Measurements from ENCODE around the gene MTRF1.
A peak's percentile ranks its signal among the peaks of the same experiment; 100 is the strongest.

Gene MTRF1, protein sequence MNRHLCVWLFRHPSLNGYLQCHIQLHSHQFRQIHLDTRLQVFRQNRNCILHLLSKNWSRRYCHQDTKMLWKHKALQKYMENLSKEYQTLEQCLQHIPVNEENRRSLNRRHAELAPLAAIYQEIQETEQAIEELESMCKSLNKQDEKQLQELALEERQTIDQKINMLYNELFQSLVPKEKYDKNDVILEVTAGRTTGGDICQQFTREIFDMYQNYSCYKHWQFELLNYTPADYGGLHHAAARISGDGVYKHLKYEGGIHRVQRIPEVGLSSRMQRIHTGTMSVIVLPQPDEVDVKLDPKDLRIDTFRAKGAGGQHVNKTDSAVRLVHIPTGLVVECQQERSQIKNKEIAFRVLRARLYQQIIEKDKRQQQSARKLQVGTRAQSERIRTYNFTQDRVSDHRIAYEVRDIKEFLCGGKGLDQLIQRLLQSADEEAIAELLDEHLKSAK

DNA sequence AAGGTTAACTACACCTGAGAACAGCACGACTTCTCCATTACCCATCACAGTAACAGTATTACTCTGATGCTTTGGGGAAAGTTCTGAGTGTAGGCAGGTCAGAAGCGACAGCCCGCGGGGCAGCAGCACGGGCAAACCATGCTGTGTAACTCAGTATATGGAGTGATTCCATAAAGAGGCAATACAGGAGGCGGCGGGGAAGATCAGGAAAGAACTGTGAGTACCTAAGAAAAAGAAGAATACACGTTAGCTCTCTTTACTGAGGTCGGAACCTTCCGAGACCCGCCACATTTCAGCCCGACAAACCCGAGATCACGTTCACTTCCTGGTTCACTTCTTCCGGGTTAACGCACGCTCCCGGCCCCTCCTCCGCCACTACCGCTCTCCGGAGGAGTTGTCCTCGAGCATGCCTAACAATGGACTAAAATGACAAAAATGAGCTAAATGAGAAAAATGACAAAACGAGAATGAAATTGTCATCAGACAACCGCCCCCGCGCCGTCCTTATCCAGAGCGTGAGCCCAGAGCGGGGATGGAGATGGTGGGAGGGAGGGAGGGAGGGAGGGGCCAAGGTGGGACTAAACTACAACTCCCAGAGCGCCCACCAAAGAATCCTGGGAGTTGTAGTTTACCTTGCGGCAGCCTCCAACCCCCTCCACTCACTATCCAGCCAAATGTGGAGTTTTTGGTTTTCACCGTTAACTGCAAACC, at the start of gene MTRF1:
Gene MTRF1, minus strand, starts transcription at position 316 of the 711 bp plus-strand sequence. CDS start 2,669 bp downstream, outside the sequence.
- peaks cover 12 to 21% of the 10 kb centered on the region in 2 experiments; a peak in 1 of 3 replicates for H3K36me3 ChIP-seq (ENCODE audit: control insufficient read depth in 2 of 2, insufficient read depth in 1 of 2, low read length in 2 of 2)
- H3K4me3 ChIP-seq (ENCODE audit: low read depth, low read length), result peak within 1 kb of the TSS; percentile 83
- no peaks in the 10 kb centered on the region for H3K4me1 ChIP-seq (ENCODE audit: control insufficient read depth, insufficient read depth, low read length)
- peak within 1 kb of the TSS; percentile 51 for H3K27ac ChIP-seq (ENCODE audit: extremely low read depth, low read depth, low read length)
- CTCF ChIA-PET, result no interaction called here
- H3K9me3 ChIP-seq (ENCODE audit: control insufficient read depth, insufficient read depth, low read depth, low read length), result no peaks in the 10 kb centered on the region
- POLR2A ChIA-PET, result no interaction called here
- TF ChIP-seq, protein P1, sequence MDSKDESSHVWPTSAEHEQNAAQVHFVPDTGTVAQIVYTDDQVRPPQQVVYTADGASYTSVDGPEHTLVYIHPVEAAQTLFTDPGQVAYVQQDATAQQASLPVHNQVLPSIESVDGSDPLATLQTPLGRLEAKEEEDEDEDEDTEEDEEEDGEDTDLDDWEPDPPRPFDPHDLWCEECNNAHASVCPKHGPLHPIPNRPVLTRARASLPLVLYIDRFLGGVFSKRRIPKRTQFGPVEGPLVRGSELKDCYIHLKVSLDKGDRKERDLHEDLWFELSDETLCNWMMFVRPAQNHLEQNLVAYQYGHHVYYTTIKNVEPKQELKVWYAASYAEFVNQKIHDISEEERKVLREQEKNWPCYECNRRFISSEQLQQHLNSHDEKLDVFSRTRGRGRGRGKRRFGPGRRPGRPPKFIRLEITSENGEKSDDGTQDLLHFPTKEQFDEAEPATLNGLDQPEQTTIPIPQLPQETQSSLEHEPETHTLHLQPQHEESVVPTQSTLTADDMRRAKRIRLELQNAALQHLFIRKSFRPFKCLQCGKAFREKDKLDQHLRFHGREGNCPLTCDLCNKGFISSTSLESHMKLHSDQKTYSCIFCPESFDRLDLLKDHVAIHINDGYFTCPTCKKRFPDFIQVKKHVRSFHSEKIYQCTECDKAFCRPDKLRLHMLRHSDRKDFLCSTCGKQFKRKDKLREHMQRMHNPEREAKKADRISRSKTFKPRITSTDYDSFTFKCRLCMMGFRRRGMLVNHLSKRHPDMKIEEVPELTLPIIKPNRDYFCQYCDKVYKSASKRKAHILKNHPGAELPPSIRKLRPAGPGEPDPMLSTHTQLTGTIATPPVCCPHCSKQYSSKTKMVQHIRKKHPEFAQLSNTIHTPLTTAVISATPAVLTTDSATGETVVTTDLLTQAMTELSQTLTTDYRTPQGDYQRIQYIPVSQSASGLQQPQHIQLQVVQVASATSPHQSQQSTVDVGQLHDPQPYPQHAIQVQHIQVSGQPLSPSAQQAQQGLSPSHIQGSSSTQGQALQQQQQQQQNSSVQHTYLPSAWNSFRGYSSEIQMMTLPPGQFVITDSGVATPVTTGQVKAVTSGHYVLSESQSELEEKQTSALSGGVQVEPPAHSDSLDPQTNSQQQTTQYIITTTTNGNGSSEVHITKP (tag by site-specific recombination; IDR thresholded peaks at IDR 0.05), result no peak
- TF ChIP-seq, protein P2, sequence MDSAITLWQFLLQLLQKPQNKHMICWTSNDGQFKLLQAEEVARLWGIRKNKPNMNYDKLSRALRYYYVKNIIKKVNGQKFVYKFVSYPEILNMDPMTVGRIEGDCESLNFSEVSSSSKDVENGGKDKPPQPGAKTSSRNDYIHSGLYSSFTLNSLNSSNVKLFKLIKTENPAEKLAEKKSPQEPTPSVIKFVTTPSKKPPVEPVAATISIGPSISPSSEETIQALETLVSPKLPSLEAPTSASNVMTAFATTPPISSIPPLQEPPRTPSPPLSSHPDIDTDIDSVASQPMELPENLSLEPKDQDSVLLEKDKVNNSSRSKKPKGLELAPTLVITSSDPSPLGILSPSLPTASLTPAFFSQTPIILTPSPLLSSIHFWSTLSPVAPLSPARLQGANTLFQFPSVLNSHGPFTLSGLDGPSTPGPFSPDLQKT (IDR thresholded peaks at IDR 0.05; ENCODE audit: borderline replicate concordance, low read depth, low read length), result no peak
- TF ChIP-seq ZNF776 (tag by site-specific recombination; IDR thresholded peaks at IDR 0.05; ENCODE audit: borderline replicate concordance), result no peak
- no peak for TF ChIP-seq KLF1 (tag by site-specific recombination; IDR thresholded peaks at IDR 0.05)
- peak; percentile 50; the same call in 1 of the 2 replicates for TF ChIP-seq ZNF561 (tag by site-specific recombination; IDR thresholded peaks at IDR 0.05; ENCODE audit: borderline replicate concordance)
- no peak for TF ChIP-seq ZNF701 (tag by site-specific recombination; IDR thresholded peaks at IDR 0.05)
- peak; percentile 53; the same call in 1 of the 2 replicates for TF ChIP-seq ZNF629 (tag by site-specific recombination; IDR thresholded peaks at IDR 0.05)
- TF ChIP-seq, protein P3, sequence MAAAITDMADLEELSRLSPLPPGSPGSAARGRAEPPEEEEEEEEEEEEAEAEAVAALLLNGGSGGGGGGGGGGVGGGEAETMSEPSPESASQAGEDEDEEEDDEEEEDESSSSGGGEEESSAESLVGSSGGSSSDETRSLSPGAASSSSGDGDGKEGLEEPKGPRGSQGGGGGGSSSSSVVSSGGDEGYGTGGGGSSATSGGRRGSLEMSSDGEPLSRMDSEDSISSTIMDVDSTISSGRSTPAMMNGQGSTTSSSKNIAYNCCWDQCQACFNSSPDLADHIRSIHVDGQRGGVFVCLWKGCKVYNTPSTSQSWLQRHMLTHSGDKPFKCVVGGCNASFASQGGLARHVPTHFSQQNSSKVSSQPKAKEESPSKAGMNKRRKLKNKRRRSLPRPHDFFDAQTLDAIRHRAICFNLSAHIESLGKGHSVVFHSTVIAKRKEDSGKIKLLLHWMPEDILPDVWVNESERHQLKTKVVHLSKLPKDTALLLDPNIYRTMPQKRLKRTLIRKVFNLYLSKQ (tag by site-specific recombination; IDR thresholded peaks at IDR 0.05; ENCODE audit: borderline replicate concordance), result no peak
- TF ChIP-seq ZNF530 (tag by site-specific recombination; IDR thresholded peaks at IDR 0.05; ENCODE audit: low read depth), result no peak
- TF ChIP-seq, protein P4, sequence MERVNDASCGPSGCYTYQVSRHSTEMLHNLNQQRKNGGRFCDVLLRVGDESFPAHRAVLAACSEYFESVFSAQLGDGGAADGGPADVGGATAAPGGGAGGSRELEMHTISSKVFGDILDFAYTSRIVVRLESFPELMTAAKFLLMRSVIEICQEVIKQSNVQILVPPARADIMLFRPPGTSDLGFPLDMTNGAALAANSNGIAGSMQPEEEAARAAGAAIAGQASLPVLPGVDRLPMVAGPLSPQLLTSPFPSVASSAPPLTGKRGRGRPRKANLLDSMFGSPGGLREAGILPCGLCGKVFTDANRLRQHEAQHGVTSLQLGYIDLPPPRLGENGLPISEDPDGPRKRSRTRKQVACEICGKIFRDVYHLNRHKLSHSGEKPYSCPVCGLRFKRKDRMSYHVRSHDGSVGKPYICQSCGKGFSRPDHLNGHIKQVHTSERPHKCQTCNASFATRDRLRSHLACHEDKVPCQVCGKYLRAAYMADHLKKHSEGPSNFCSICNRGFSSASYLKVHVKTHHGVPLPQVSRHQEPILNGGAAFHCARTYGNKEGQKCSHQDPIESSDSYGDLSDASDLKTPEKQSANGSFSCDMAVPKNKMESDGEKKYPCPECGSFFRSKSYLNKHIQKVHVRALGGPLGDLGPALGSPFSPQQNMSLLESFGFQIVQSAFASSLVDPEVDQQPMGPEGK (tag by site-specific recombination; IDR thresholded peaks at IDR 0.05), result peak; percentile 52
- no peak for TF ChIP-seq ZNF221 (tag by site-specific recombination; IDR thresholded peaks at IDR 0.05; ENCODE audit: borderline replicate concordance)
- no peak for TF ChIP-seq GFI1B (tag by site-specific recombination; IDR thresholded peaks at IDR 0.05)
- no peak for TF ChIP-seq ZNF274 (IDR thresholded peaks at IDR 0.05; ENCODE audit: low read length)
- no peak for TF ChIP-seq ZNF274 (tag by site-specific recombination; IDR thresholded peaks at IDR 0.05; ENCODE audit: borderline replicate concordance)
- no peak for TF ChIP-seq ZNF239 (tag by site-specific recombination; IDR thresholded peaks at IDR 0.05)
- peak; percentile 47; the same call in 1 of the 2 replicates for TF ChIP-seq ZEB2 (tag by site-specific recombination; IDR thresholded peaks at IDR 0.05)
- TF ChIP-seq ZNF555 (tag by site-specific recombination; conservative IDR thresholded peaks at IDR 0.05), result no peak
- TF ChIP-seq ZNF133 (tag by site-specific recombination; IDR thresholded peaks at IDR 0.05), result no peak
- TF ChIP-seq SP2 (tag by site-specific recombination; IDR thresholded peaks at IDR 0.05), result peak; percentile 85
- TF ChIP-seq EGR2 (tag by site-specific recombination; IDR thresholded peaks at IDR 0.05; ENCODE audit: low read depth), result peak; percentile 41; the same call in 1 of the 2 replicates
- no peak for TF ChIP-seq ZNF791 (tag by site-specific recombination; IDR thresholded peaks at IDR 0.05)
- TF ChIP-seq, protein P5, sequence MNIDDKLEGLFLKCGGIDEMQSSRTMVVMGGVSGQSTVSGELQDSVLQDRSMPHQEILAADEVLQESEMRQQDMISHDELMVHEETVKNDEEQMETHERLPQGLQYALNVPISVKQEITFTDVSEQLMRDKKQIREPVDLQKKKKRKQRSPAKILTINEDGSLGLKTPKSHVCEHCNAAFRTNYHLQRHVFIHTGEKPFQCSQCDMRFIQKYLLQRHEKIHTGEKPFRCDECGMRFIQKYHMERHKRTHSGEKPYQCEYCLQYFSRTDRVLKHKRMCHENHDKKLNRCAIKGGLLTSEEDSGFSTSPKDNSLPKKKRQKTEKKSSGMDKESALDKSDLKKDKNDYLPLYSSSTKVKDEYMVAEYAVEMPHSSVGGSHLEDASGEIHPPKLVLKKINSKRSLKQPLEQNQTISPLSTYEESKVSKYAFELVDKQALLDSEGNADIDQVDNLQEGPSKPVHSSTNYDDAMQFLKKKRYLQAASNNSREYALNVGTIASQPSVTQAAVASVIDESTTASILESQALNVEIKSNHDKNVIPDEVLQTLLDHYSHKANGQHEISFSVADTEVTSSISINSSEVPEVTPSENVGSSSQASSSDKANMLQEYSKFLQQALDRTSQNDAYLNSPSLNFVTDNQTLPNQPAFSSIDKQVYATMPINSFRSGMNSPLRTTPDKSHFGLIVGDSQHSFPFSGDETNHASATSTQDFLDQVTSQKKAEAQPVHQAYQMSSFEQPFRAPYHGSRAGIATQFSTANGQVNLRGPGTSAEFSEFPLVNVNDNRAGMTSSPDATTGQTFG (tag by site-specific recombination; IDR thresholded peaks at IDR 0.05; ENCODE audit: borderline replicate concordance), result no peak
- TF ChIP-seq ZBTB7A (tag by site-specific recombination; IDR thresholded peaks at IDR 0.05; ENCODE audit: low read depth), result no peak
- no peak for TF ChIP-seq ZNF792 (tag by site-specific recombination; IDR thresholded peaks at IDR 0.05)
- TF ChIP-seq ZNF747 (tag by site-specific recombination; IDR thresholded peaks at IDR 0.05), result no peak
- TF ChIP-seq ZBTB8A (tag by site-specific recombination; IDR thresholded peaks at IDR 0.05), result peak; percentile 74

Measured in HEK293 (cell line).